GM18907 (cell line): Measurements from ENCODE around the gene MUC4.

Experiments
- ATAC-seq: cut with Tn5 transposase; IDR thresholded peaks from one replicate; pipeline ENCODE4 v1.9.1; 2021; ENCODE audit warnings: mild to moderate bottlenecking, moderate library complexity; ENCODE audit not compliant: unreplicated experiment

MUC4 gene

GRCh38 chr3:195701042-195701915 is 110.5 kb downstream of the MUC4 start:
- ATAC-seq = no peak

DNA sequence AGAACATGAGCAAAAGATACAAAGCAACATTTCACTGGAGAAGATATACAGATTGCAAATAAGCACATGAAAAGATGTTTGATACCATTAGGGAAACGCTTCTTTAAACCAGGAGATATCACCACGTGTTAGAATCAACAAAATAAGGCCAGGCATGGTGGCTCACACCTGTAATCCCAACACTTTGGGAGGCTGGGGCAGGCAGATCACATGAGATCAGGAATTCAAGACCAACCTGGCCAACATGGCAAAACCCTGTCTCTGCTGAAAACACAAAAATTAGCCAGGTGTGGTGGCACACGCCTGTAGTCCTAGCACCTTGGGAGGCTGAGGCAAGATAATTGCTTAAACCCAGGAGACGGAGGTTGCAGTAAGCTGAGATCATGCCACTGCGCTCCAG is 111.4 kb downstream of the MUC4 start:
- ATAC-seq = no peak

GRCh38 chr3:195699860-195700259 is 111.9 kb downstream of the MUC4 start:
- ATAC-seq = no peak

DNA sequence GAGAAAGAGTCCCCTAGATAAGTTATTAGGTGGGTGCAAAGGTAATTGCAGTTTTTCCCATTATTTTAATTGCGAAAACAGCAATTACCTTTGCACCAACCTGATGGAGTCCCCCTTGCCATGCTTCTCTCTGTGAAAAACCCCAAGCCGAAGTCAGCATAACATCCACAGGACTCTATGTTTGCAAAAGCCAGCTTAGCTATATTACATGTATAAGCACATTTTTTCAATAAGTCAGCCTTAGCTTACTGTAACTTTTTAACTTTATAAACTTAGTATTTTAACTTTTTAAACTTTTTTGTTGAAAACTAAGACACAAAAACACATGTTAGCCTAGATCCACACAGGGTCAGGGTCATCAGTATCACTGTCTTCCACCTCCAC is 112.3 kb downstream of the MUC4 start:
- no peak for ATAC-seq

- ATAC-seq = no peak
These were observed 112.9 kb downstream of the MUC4 start for GRCh38 chr3:195698647-195699387.

- no peak for ATAC-seq
These were observed 113.4 kb downstream of the MUC4 start for GRCh38 chr3:195698325-195698646.

GRCh38 chr3:195697582-195698324 is 114.0 kb downstream of the MUC4 start:
- ATAC-seq = no peak
